CD8-positive, alpha-beta memory T cell (primary cell): ENCODE data around the gene PRRC2C. TPM values are rescaled to one million over a fixed set of nuclear protein-coding genes. Genes with fewer than 3 reads are reported as not detected.

Experiments used
- CTCF ChIA-PET: fragments of 350-600 bp; sonication (Branson Sonifier 250); formaldehyde crosslinking; loops from one replicate; lab custom pipeline; 2021; ENCODE audit warnings: antibody characterized with exemption; lab: Charles Lee
- POLR2A ChIA-PET: fragments of 350-600 bp; sonication (Branson Sonifier 250); formaldehyde crosslinking; loops from one replicate; lab custom pipeline; 2021; ENCODE audit warnings: antibody characterized with exemption; lab: Charles Lee
- DNase-seq, 5 donors: peaks; one replicate each; pipeline versions ENCODE4 v3.0.0 to v3.0.0-alpha.2; 2020 to 2022; ENCODE audit warnings: mixed read lengths in 1 of 5
- H3K27ac ChIP-seq: one replicate; pipeline ENCODE4 v1.7.0; 2013; ENCODE audit warnings: low read depth, mild to moderate bottlenecking, low read length, moderate library complexity
- H3K27me3 ChIP-seq: 2 replicates; pipeline ENCODE4 v1.7.0; 2013; ENCODE audit warnings: low read length, mild to moderate bottlenecking; ENCODE audit not compliant: insufficient read depth, poor library complexity, severe bottlenecking
- H3K36me3 ChIP-seq: 2 replicates; pipeline ENCODE4 v1.7.0; 2013; ENCODE audit warnings: mild to moderate bottlenecking, low read length, moderate library complexity; ENCODE audit not compliant: insufficient read depth
- H3K4me1 ChIP-seq: 2 replicates; pipeline ENCODE4 v1.7.0; 2013; ENCODE audit warnings: mild to moderate bottlenecking, low read length, moderate library complexity; ENCODE audit not compliant: insufficient read depth
- H3K4me3 ChIP-seq: 2 replicates; pipeline ENCODE4 v1.7.0; 2013; ENCODE audit warnings: mild to moderate bottlenecking, low read length
- H3K9me3 ChIP-seq: 2 replicates; pipeline ENCODE4 v1.7.0; 2013; ENCODE audit warnings: mild to moderate bottlenecking, low read length
- H3K27ac Mint-ChIP-seq, 8 donors: one replicate each; pipeline ENCODE4 v1.8.0; 2020 to 2021; ENCODE audit warnings: mixed read lengths in 8 of 8, mild to moderate bottlenecking in 6 of 8, inconsistent platforms in 3 of 8, moderate library complexity in 3 of 8
- H3K27me3 Mint-ChIP-seq, 2 donors: one replicate each; pipeline ENCODE4 v1.8.0; 2020 to 2021; ENCODE audit warnings: mixed read lengths in 2 of 2, mild to moderate bottlenecking in 1 of 2, moderate library complexity in 1 of 2
- H3K36me3 Mint-ChIP-seq, 3 donors: one replicate each; pipeline ENCODE4 v1.8.0; 2020 to 2021; ENCODE audit warnings: mixed read lengths in 3 of 3, inconsistent platforms in 1 of 3, mild to moderate bottlenecking in 1 of 3
- H3K4me1 Mint-ChIP-seq, 3 donors: one replicate each; pipeline ENCODE4 v1.8.0; 2020 to 2021; ENCODE audit warnings: mixed read lengths in 3 of 3, inconsistent platforms in 1 of 3, mild to moderate bottlenecking in 1 of 3
- H3K4me3 Mint-ChIP-seq, 7 donors: one replicate each; pipeline ENCODE4 v1.8.0; 2020 to 2021; ENCODE audit warnings: mixed read lengths in 7 of 7, mild to moderate bottlenecking in 6 of 7, moderate library complexity in 4 of 7, inconsistent platforms in 2 of 7
- H3K9me3 Mint-ChIP-seq, 5 donors: one replicate each; pipeline ENCODE4 v1.8.0; 2020 to 2022; ENCODE audit warnings: mixed read lengths in 5 of 5, mild to moderate bottlenecking in 3 of 5, moderate library complexity in 2 of 5, inconsistent platforms in 1 of 5
- polyA plus RNA-seq: library from polyadenylated mRNA; unstranded; fragments of 300-500 nt; fragmentation: Illumina TruSeq; gene quantifications from one replicate; pipeline ENCODE4 v1.2.3, GENCODE V29; 2021
- total RNA-seq, 2 experiments: library from RNA; stranded (reverse); gene quantifications; one replicate each; pipeline ENCODE4 v1.2.3, GENCODE V29; 2021

Gene PRRC2C
- total and polyA plus RNA-seq, 3 experiments from 2014 or later = 106 to 275 (median 262) TPM

DNA sequence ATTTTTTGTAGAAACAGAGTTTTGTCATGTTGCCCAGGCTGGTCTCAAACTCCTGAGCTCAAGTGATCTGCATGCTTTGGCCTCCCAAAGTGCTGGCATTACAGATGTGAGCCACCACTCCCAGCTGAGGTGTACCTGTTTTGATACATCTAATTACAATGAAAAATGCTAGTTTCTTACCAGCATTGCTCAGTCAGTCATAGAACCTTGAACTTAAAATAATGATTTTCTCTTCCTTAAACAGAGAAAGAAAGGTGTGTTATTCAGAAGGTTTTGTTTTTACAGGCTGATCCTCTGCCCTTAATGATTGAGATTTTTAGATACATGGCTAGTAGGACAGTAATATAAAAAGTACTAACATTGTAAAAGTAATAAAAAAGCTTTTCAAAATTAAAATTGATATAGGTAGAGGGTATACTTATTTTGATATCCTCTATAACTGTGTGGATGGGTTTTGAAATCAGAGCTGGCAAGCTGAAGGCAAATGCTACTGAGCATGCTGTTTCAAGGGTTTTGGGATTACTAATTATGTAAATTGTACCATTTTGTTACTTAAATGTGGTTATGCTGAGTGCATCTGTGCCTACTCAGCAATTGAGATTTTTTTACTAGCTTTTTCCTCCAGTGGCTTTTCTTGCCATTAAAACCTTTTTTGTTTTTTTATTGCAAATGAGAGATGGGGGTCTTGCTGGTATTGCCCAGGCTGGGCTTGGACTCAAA lies 16.1 kb downstream of the PRRC2C start:
- no peak overlapping the region for H3K27ac ChIP-seq
- peaks cover 0 to 58% (median 14%) of the 10 kb centered on the region in 3 donors for H3K36me3 Mint-ChIP-seq

GRCh38 chr1:171506525-171507304 lies 21.4 kb downstream of the PRRC2C start:
- peaks cover 0 to 25% (median 4%) of the 10 kb centered on the region in 3 donors for H3K36me3 Mint-ChIP-seq

More for the DNA sequence above, 16.1 kb downstream of the PRRC2C start:
- ChIA-PET POLR2A (interaction anchor here (0.9 kb wide), 1 partner anchor 16 kb away, joined by 3 read pairs; no protein-coding TSS in a partner anchor), CTCF (interaction anchor here (1.3 kb wide), 1 partner anchor 57 kb away, joined by 4 read pairs; no protein-coding TSS in a partner anchor)
- no peak for DNase-seq
- peaks cover 88 to 100% (median 94%) of the 10 kb centered on the region in 3 donors for H3K4me1 Mint-ChIP-seq
- H3K36me3 ChIP-seq = peaks cover 8% of the 10 kb centered on the region
- peak overlapping the region in 5 of 8 donors; percentile 5 to 64 (median 43) for H3K27ac Mint-ChIP-seq
- peak overlapping the region in 5 of 7 donors; percentile 10 to 45 (median 39) for H3K4me3 Mint-ChIP-seq
- H3K4me3 ChIP-seq = no peak overlapping the region
- H3K27me3 ChIP-seq = no peaks in the 10 kb centered on the region
- H3K9me3 ChIP-seq = no peaks in the 10 kb centered on the region
- peaks cover 61% of the 10 kb centered on the region for H3K4me1 ChIP-seq
- H3K9me3 Mint-ChIP-seq = no peaks in the 10 kb centered on the region
- no peaks in the 10 kb centered on the region for H3K27me3 Mint-ChIP-seq

GRCh38 chr1:171507435-171507834 lies 22.1 kb downstream of the PRRC2C start:
- Histone ChIP-seq H3K27ac (no peak overlapping the region), H3K4me3 (no peak overlapping the region), H3K9me3 (no peaks in the 10 kb centered on the region), H3K27me3 (no peaks in the 10 kb centered on the region), H3K4me1 (peaks cover 80% of the 10 kb centered on the region), H3K36me3 (no peaks in the 10 kb centered on the region)
- Mint-ChIP-seq H3K36me3 (peaks cover 0 to 24% (median 4%) of the 10 kb centered on the region in 3 donors), H3K27ac (peak overlapping the region; percentile 16 to 87 (median 70)), H3K4me1 (peaks cover 90 to 99% (median 98%) of the 10 kb centered on the region in 3 donors), H3K27me3 (no peaks in the 10 kb centered on the region), H3K9me3 (no peaks in the 10 kb centered on the region), H3K4me3 (peak overlapping the region; percentile 11 to 78 (median 66))
- no peak for DNase-seq
- CTCF ChIA-PET = no interaction called here
- POLR2A ChIA-PET = no interaction called here

More at GRCh38 chr1:171506525-171507304, 21.4 kb downstream of the PRRC2C start:
- CTCF ChIA-PET = interaction anchor here (1.0 to 1.1 kb wide), 2 partner anchors 8 to 22 kb away, joined by 3 to 4 read pairs; partner anchors contain the start of gene PRRC2C
- Mint-ChIP-seq H3K4me1 (peaks cover 91 to 99% (median 98%) of the 10 kb centered on the region in 3 donors), H3K9me3 (no peaks in the 10 kb centered on the region), H3K4me3 (peak overlapping the region; percentile 34 to 77 (median 55)), H3K27me3 (no peaks in the 10 kb centered on the region), H3K27ac (peak overlapping the region in 7 of 8 donors; percentile 45 to 87 (median 76))
- H3K36me3 ChIP-seq = no peaks in the 10 kb centered on the region
- no peak overlapping the region for H3K4me3 ChIP-seq
- POLR2A ChIA-PET = interaction anchor here (0.6 kb wide), 1 partner anchor 270 kb away, joined by 5 read pairs; no protein-coding TSS in a partner anchor
- H3K9me3 ChIP-seq = no peaks in the 10 kb centered on the region
- H3K4me1 ChIP-seq = peaks cover 87% of the 10 kb centered on the region
- DNase-seq = no peak
- no peak overlapping the region for H3K27ac ChIP-seq
- no peaks in the 10 kb centered on the region for H3K27me3 ChIP-seq

GRCh38 chr1:171509191-171509590 lies 23.9 kb downstream of the PRRC2C start:
- H3K36me3 Mint-ChIP-seq = peaks cover 0 to 24% (median 0%) of the 10 kb centered on the region in 3 donors
- H3K36me3 ChIP-seq = no peaks in the 10 kb centered on the region
- H3K27me3 ChIP-seq = no peaks in the 10 kb centered on the region
- no peaks in the 10 kb centered on the region for H3K9me3 ChIP-seq
- no peak overlapping the region for H3K27ac ChIP-seq
- H3K27me3 Mint-ChIP-seq = no peaks in the 10 kb centered on the region
- no peak for DNase-seq
- H3K27ac Mint-ChIP-seq = peak overlapping the region in 6 of 8 donors; percentile 33 to 84 (median 56)
- H3K4me3 ChIP-seq = no peak overlapping the region
- ChIA-PET POLR2A (no interaction called here), CTCF (no interaction called here)
- peaks cover 70% of the 10 kb centered on the region for H3K4me1 ChIP-seq
- H3K9me3 Mint-ChIP-seq = no peaks in the 10 kb centered on the region
- H3K4me3 Mint-ChIP-seq = peak overlapping the region in 6 of 7 donors; percentile 8 to 57 (median 42)
- peaks cover 81 to 99% (median 96%) of the 10 kb centered on the region in 3 donors for H3K4me1 Mint-ChIP-seq

DNA sequence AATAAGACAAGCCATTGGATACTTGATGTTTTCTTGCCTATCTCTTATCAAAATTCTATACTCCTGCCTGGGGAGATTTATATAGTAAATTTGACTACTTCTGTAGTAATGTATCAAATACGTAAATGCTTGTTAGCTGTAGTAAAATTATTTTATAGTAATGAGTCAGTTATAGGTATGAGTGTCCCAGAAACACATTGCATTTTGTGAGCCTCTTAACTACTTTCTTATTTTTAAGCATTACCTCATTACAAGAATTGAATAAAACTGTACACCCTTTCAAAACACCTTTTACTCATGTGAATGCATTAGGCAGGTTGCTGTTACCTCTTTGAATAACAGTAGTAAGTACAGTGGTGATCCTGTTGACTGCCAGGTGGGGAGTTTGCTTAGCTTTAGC lies 28.4 kb downstream of the PRRC2C start:
- no peaks in the 10 kb centered on the region for H3K27me3 Mint-ChIP-seq
- ChIA-PET CTCF (no interaction called here), POLR2A (no interaction called here)
- H3K36me3 Mint-ChIP-seq = peaks cover 0 to 62% (median 18%) of the 10 kb centered on the region in 3 donors
- no peak overlapping the region for H3K4me3 Mint-ChIP-seq
- H3K4me3 ChIP-seq = no peak overlapping the region
- H3K36me3 ChIP-seq = peaks cover 30% of the 10 kb centered on the region
- H3K9me3 Mint-ChIP-seq = no peaks in the 10 kb centered on the region
- H3K27ac Mint-ChIP-seq = peak overlapping the region in 5 of 8 donors; percentile 19 to 48 (median 44)
- no peak overlapping the region for H3K27ac ChIP-seq
- H3K27me3 ChIP-seq = no peaks in the 10 kb centered on the region
- H3K9me3 ChIP-seq = no peaks in the 10 kb centered on the region
- DNase-seq = no peak
- H3K4me1 Mint-ChIP-seq = peaks cover 53 to 87% (median 67%) of the 10 kb centered on the region in 3 donors
- peaks cover 25% of the 10 kb centered on the region for H3K4me1 ChIP-seq

GRCh38 chr1:171515299-171515698 lies 30.0 kb downstream of the PRRC2C start:
- ChIA-PET CTCF (interaction anchor here (0.9 to 1.4 kb wide), 5 partner anchors 8 to 30 kb away, joined by 3 to 7 read pairs (median 4); partner anchors contain the start of gene PRRC2C), POLR2A (no interaction called here)
- Mint-ChIP-seq H3K27me3 (no peaks in the 10 kb centered on the region), H3K9me3 (no peaks in the 10 kb centered on the region), H3K4me3 (no peak overlapping the region), H3K27ac (peak overlapping the region in 7 of 8 donors; percentile 7 to 91 (median 64)), H3K36me3 (peaks cover 0 to 77% (median 21%) of the 10 kb centered on the region in 3 donors), H3K4me1 (peaks cover 42 to 72% (median 53%) of the 10 kb centered on the region in 3 donors)
- no peak for DNase-seq
- no peaks in the 10 kb centered on the region for H3K9me3 ChIP-seq
- peaks cover 11% of the 10 kb centered on the region for H3K4me1 ChIP-seq
- no peak overlapping the region for H3K27ac ChIP-seq
- H3K27me3 ChIP-seq = no peaks in the 10 kb centered on the region
- H3K36me3 ChIP-seq = peaks cover 30% of the 10 kb centered on the region
- H3K4me3 ChIP-seq = no peak overlapping the region

DNA sequence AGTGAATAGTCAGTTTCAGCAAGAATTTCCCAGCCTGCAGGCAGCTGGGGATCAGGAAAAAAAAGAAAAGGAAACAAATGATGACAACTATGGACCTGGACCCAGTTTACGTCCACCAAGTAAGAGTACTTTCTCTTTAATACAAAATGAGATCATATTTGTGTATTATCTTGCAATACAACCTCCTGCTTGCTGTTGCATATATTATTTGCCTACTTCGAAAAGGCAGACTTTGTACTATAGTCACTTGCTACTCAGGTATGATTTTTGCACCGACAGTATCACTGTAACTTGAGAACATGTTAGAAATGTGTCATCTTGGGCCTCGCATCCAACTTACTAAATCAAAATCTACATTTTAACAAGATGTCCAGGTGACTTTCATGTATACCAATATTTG lies 30.4 kb downstream of the PRRC2C start:
- peaks cover 0 to 80% (median 21%) of the 10 kb centered on the region in 3 donors for H3K36me3 Mint-ChIP-seq
- ChIA-PET POLR2A (no interaction called here), CTCF (interaction anchor here (1.0 to 1.4 kb wide), 2 partner anchors 8 to 31 kb away, joined by 4 to 7 read pairs; partner anchors contain the start of gene PRRC2C)
- Histone ChIP-seq H3K27ac (no peak overlapping the region), H3K4me3 (no peak overlapping the region), H3K4me1 (peaks cover 7% of the 10 kb centered on the region), H3K27me3 (no peaks in the 10 kb centered on the region), H3K36me3 (peaks cover 30% of the 10 kb centered on the region), H3K9me3 (no peaks in the 10 kb centered on the region)
- peak overlapping the region in 1 of 8 donors; percentile 7 for H3K27ac Mint-ChIP-seq
- no peak overlapping the region for H3K4me3 Mint-ChIP-seq
- H3K27me3 Mint-ChIP-seq = no peaks in the 10 kb centered on the region
- peaks cover 38 to 68% (median 49%) of the 10 kb centered on the region in 3 donors for H3K4me1 Mint-ChIP-seq
- DNase-seq = no peak
- H3K9me3 Mint-ChIP-seq = no peaks in the 10 kb centered on the region
